Mesenteric fat pad (tissue), 1 donor: ENCODE results near the gene MAPK4. TPM values are rescaled to one million over a fixed set of nuclear protein-coding genes. Genes with fewer than 3 reads are reported as not detected.
"Not testable (repeated sequence)": the region's sequence is repeated elsewhere in the genome, so short reads cannot be mapped to it uniquely, and the experiment has no call there.

ENCODE experiments used
- DNase-seq: peaks from one replicate; pipeline ENCODE4 v3.0.0-alpha.2; 2020; ENCODE audit warnings: low spot score
- total RNA-seq: library from RNA; stranded (reverse); fragmentation: NEBNext Ultra II Directional; extraction: Animal tissue kit (Norgen Biotek cat#: 25700); gene quantifications from one replicate; pipeline ENCODE4 v1.2.1, GENCODE V29; 2021
- donor health status: DM: yes; HTN: yes; CAD: no.

The MAPK4 gene
- total RNA-seq, 1 donor from 2014 or later, result not detected

- no peak for DNase-seq
These were observed 13.8 kb downstream of the MAPK4 start for GRCh38 chr18:50573679-50574078.

GRCh38 chr18:50578030-50578429, 18.1 kb downstream of the MAPK4 start:
- no peak for DNase-seq

GRCh38 chr18:50578651-50579050, 18.8 kb downstream of the MAPK4 start:
- DNase-seq, result no peak

- DNase-seq, result no peak
These were observed 19.3 kb downstream of the MAPK4 start for GRCh38 chr18:50579061-50579774.

- DNase-seq, result no peak
These were observed 21.6 kb downstream of the MAPK4 start for GRCh38 chr18:50581517-50581916.

- no peak for DNase-seq
These were observed 22.6 kb downstream of the MAPK4 start for GRCh38 chr18:50582500-50582899.

- no peak for DNase-seq
These were observed 26.8 kb downstream of the MAPK4 start for GRCh38 chr18:50586710-50587109.

GRCh38 chr18:50590593-50590992, 30.7 kb downstream of the MAPK4 start:
- DNase-seq, result no peak

GRCh38 chr18:50594012-50594411, 34.1 kb downstream of the MAPK4 start:
- no peak for DNase-seq

- DNase-seq, result no peak
These were observed 35.1 kb downstream of the MAPK4 start for GRCh38 chr18:50594942-50595341.

- DNase-seq, result no peak
These were observed 42.6 kb downstream of the MAPK4 start for GRCh38 chr18:50602466-50602865.

GRCh38 chr18:50606609-50607008, 46.7 kb downstream of the MAPK4 start:
- DNase-seq, result no peak

GRCh38 chr18:50607378-50607926, 47.6 kb downstream of the MAPK4 start:
- DNase-seq, result no peak

GRCh38 chr18:50609171-50609570, 49.3 kb downstream of the MAPK4 start:
- DNase-seq, result not testable (repeated sequence)

GRCh38 chr18:50610349-50610748, 50.5 kb downstream of the MAPK4 start:
- DNase-seq, result no peak

- no peak for DNase-seq
These were observed 51.6 kb downstream of the MAPK4 start for GRCh38 chr18:50611529-50611941.

- no peak for DNase-seq
These were observed 55.0 kb downstream of the MAPK4 start for GRCh38 chr18:50614838-50615237.

- DNase-seq, result no peak
These were observed 56.7 kb downstream of the MAPK4 start for GRCh38 chr18:50616484-50617048.

- no peak for DNase-seq
These were observed 60.0 kb downstream of the MAPK4 start for GRCh38 chr18:50619861-50620275.

- DNase-seq, result no peak
These were observed 60.4 kb downstream of the MAPK4 start for GRCh38 chr18:50620319-50620718.

- no peak for DNase-seq
These were observed 61.5 kb downstream of the MAPK4 start for GRCh38 chr18:50621366-50621765.

- no peak for DNase-seq
These were observed 62.4 kb downstream of the MAPK4 start for GRCh38 chr18:50622320-50622719.

- DNase-seq, result no peak
These were observed 63.0 kb downstream of the MAPK4 start for GRCh38 chr18:50622865-50623393.
